Chondrocyte (in vitro differentiated cells): ENCODE data around the gene EARS2. TPM values are rescaled to one million over a fixed set of nuclear protein-coding genes. Genes with fewer than 3 reads are reported as not detected.
"Not testable (repeated sequence)": the region's sequence is repeated elsewhere in the genome, so short reads cannot be mapped to it uniquely, and the experiment has no call there.

Source experiments
- DNase-seq: peaks from one replicate; pipeline ENCODE4 v3.0.0; 2021; ENCODE audit warnings: mixed read lengths, low spot score
- H3K27ac Mint-ChIP-seq: one replicate; pipeline ENCODE4 v1.8.0; 2021; ENCODE audit warnings: mild to moderate bottlenecking, moderate library complexity, mixed read lengths; ENCODE audit not compliant: unreplicated experiment
- H3K27me3 Mint-ChIP-seq: 2 replicates; pipeline ENCODE4 v1.8.0; 2021; ENCODE audit warnings: low read depth, mixed read lengths
- H3K36me3 Mint-ChIP-seq: 2 replicates; pipeline ENCODE4 v1.8.0; 2021; ENCODE audit warnings: low read depth, mixed read lengths
- H3K4me1 Mint-ChIP-seq: 2 replicates; pipeline ENCODE4 v1.8.0; 2021; ENCODE audit warnings: low read depth, mild to moderate bottlenecking, mixed read lengths
- H3K4me3 Mint-ChIP-seq: one replicate; pipeline ENCODE4 v1.8.0; 2021; ENCODE audit warnings: mild to moderate bottlenecking, moderate library complexity, mixed read lengths; ENCODE audit not compliant: unreplicated experiment
- H3K9me3 Mint-ChIP-seq: 2 replicates; pipeline ENCODE4 v1.8.0; 2021; ENCODE audit warnings: low read depth, mixed read lengths
- total RNA-seq: library from RNA; stranded (reverse); gene quantifications from 3 replicates; pipeline ENCODE4 v1.2.1, GENCODE V29; 2021
- TF ChIP-seq, protein P1 (sequence below): fragments of 200-600 bp; sonication (generic); IDR thresholded peaks from 2 replicates; pipeline ENCODE4 v1.5.0; 2021; ENCODE audit warnings: antibody characterized with exemption, mild to moderate bottlenecking, moderate library complexity

The EARS2 gene
- total RNA-seq, 1 donor from 2014 or later, result 13.9 TPM

GRCh38 chr16:23512168-23512695 lies 44.9 kb downstream of the EARS2 start:
- Mint-ChIP-seq H3K27ac (no peak overlapping the region), H3K4me3 (no peak overlapping the region), H3K36me3 (peaks cover 7% of the 10 kb centered on the region), H3K27me3 (no peaks in the 10 kb centered on the region), H3K4me1 (peaks cover 20% of the 10 kb centered on the region), H3K9me3 (no peaks in the 10 kb centered on the region)
- DNase-seq, result no peak
- TF ChIP-seq, protein P1, sequence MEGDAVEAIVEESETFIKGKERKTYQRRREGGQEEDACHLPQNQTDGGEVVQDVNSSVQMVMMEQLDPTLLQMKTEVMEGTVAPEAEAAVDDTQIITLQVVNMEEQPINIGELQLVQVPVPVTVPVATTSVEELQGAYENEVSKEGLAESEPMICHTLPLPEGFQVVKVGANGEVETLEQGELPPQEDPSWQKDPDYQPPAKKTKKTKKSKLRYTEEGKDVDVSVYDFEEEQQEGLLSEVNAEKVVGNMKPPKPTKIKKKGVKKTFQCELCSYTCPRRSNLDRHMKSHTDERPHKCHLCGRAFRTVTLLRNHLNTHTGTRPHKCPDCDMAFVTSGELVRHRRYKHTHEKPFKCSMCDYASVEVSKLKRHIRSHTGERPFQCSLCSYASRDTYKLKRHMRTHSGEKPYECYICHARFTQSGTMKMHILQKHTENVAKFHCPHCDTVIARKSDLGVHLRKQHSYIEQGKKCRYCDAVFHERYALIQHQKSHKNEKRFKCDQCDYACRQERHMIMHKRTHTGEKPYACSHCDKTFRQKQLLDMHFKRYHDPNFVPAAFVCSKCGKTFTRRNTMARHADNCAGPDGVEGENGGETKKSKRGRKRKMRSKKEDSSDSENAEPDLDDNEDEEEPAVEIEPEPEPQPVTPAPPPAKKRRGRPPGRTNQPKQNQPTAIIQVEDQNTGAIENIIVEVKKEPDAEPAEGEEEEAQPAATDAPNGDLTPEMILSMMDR, result no peak

DNA sequence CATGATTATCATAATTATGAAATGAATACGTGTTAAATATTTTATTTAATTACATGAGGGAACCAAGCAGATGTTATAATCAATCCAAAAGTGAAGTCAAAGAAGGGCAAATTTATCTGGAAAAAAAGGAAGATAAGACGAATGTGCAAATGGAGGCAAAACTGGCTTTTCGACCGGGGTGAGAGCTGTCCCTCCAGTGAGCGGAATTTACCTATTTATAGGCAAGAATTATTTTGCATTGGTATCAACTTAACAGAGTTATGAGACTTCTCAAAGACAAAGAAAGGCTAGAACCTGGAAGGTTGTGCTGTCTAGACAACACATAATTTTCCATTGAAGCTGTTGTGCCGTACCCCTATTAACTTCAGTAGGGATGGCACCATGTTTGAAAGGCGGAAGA lies 45.4 kb downstream of the EARS2 start:
- H3K9me3 Mint-ChIP-seq, result no peaks in the 10 kb centered on the region
- H3K4me1 Mint-ChIP-seq, result peaks cover 24% of the 10 kb centered on the region
- H3K36me3 Mint-ChIP-seq, result peaks cover 7% of the 10 kb centered on the region
- H3K27ac Mint-ChIP-seq, result no peak overlapping the region
- no peak for DNase-seq
- TF ChIP-seq, protein P1, result no peak
- H3K4me3 Mint-ChIP-seq, result no peak overlapping the region
- H3K27me3 Mint-ChIP-seq, result no peaks in the 10 kb centered on the region

- H3K4me3 Mint-ChIP-seq, result peak overlapping the region; percentile 78
- H3K27ac Mint-ChIP-seq, result peak overlapping the region; percentile 64
- peaks cover 31% of the 10 kb centered on the region for H3K4me1 Mint-ChIP-seq
- H3K9me3 Mint-ChIP-seq, H3K27me3 Mint-ChIP-seq, H3K36me3 Mint-ChIP-seq, DNase-seq: not testable (repeated sequence)
Measured at GRCh38 chr16:23510915-23511270, 46.3 kb downstream of the EARS2 start.

GRCh38 chr16:23510164-23510914 lies 46.8 kb downstream of the EARS2 start, which contains the start of gene GGA2:
Gene GGA2, minus strand, starts transcription at chr16:23510494. Its CDS starts 83 bp downstream, at chr16:23510411.
- no peaks in the 10 kb centered on the region for H3K27me3 Mint-ChIP-seq
- TF ChIP-seq, protein P1, result no peak
- DNase-seq, result peak; percentile 73
- peak within 1 kb of the TSS; percentile 66 for H3K27ac Mint-ChIP-seq
- no peaks in the 10 kb centered on the region for H3K9me3 Mint-ChIP-seq
- H3K36me3 Mint-ChIP-seq, result peaks cover 3% of the 10 kb centered on the region
- peaks cover 37% of the 10 kb centered on the region for H3K4me1 Mint-ChIP-seq
- peak within 1 kb of the TSS; percentile 78 for H3K4me3 Mint-ChIP-seq

DNA sequence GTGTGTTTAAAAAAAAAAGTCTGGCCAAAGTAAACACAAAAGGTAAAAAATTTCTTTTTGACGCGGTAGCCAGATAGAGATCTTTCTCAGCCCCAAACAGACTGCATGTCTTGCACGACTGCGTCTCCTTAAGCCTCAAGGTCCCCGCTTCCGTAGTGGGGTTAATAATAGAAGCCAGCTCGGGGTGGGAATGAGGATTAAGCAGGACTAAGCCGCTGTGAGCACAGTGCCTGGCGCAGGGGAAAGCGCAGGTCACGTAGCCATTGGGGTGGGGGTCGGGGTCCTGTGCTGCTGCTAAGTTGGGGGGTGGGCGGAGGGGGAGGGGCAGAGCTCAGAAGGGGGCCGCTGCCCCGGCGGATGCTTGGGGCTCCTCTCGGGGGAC lies 47.4 kb downstream of the EARS2 start:
- no peak for DNase-seq
- Mint-ChIP-seq H3K4me3 (peak overlapping the region; percentile 74), H3K4me1 (peaks cover 42% of the 10 kb centered on the region), H3K36me3 (peaks cover 2% of the 10 kb centered on the region), H3K9me3 (no peaks in the 10 kb centered on the region), H3K27me3 (no peaks in the 10 kb centered on the region), H3K27ac (peak overlapping the region; percentile 66)
- TF ChIP-seq, protein P1, result no peak

GRCh38 chr16:23509441-23509754 lies 47.8 kb downstream of the EARS2 start:
- no peaks in the 10 kb centered on the region for H3K27me3 Mint-ChIP-seq
- H3K4me3 Mint-ChIP-seq, result peak overlapping the region; percentile 74
- no peak for DNase-seq
- no peaks in the 10 kb centered on the region for H3K36me3 Mint-ChIP-seq
- TF ChIP-seq, protein P1, result no peak
- peaks cover 46% of the 10 kb centered on the region for H3K4me1 Mint-ChIP-seq
- H3K9me3 Mint-ChIP-seq, result no peaks in the 10 kb centered on the region
- no peak overlapping the region for H3K27ac Mint-ChIP-seq
